ENCODE measurements around the gene ERGIC3.

DNA sequence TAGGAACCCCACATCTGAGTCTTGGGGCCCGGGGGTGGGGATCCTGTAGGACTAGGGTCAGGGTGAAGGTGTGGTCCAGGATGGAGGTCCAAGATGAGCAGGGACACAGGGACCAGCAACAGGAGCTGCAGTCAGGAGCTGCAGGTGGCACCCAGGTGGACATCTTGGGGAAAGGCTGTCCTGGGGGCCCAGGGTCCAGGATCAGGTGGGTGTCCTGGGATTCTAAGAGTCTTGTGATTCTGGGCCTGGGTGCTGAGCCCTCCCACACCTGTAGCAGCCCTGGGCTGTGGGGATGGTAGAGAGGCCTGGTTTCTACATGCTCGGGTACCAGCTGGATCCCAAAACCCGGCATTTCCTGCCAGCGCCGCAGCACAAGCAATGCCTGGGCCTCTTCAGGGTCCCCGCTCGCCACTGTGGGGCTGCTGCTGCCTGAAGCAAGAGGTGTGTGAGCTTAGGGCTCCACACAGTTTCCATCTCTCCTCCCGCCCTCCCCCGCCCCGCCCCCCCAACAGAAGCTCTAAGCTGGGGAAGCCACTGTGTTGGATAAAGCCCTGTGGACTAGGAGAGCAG, 20.7 kb downstream of the ERGIC3 start:
- TF ChIP-seq, protein P1, sequence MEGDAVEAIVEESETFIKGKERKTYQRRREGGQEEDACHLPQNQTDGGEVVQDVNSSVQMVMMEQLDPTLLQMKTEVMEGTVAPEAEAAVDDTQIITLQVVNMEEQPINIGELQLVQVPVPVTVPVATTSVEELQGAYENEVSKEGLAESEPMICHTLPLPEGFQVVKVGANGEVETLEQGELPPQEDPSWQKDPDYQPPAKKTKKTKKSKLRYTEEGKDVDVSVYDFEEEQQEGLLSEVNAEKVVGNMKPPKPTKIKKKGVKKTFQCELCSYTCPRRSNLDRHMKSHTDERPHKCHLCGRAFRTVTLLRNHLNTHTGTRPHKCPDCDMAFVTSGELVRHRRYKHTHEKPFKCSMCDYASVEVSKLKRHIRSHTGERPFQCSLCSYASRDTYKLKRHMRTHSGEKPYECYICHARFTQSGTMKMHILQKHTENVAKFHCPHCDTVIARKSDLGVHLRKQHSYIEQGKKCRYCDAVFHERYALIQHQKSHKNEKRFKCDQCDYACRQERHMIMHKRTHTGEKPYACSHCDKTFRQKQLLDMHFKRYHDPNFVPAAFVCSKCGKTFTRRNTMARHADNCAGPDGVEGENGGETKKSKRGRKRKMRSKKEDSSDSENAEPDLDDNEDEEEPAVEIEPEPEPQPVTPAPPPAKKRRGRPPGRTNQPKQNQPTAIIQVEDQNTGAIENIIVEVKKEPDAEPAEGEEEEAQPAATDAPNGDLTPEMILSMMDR (IDR thresholded peaks at IDR 0.05), result no peak
- no peak for TF ChIP-seq EZH2 (IDR thresholded peaks at IDR 0.05; ENCODE audit: borderline replicate concordance, insufficient read depth, low read depth, low read length, poor library complexity, severe bottlenecking)
